DND-41 (cell line): ENCODE data around the gene CLDN10.

Source experiments
- ATAC-seq: fragments of 200-7000 bp; cut with Tn5 transposase; 3 replicates; pipeline ENCODE4 v1.9.1; 2021; ENCODE audit warnings: low read depth; ENCODE audit not compliant: insufficient read depth
- DNase-seq: peaks from one replicate; pipeline ENCODE4 v3.0.0-alpha.2; 2020
- H2AFZ ChIP-seq: 2 replicates; pipeline ENCODE4 v1.6.0; 2012; ENCODE audit warnings: low read depth, low read length
- H3K27ac ChIP-seq: 2 replicates; pipeline ENCODE4 v1.5.1; 2012; ENCODE audit warnings: low read length, inconsistent platforms
- H3K27me3 ChIP-seq: fragments of 200-600 bp; sonication (generic); 2 replicates; pipeline ENCODE4 v1.6.0; 2012; ENCODE audit warnings: low read length, mild to moderate bottlenecking, inconsistent platforms; ENCODE audit not compliant: insufficient read depth, poor library complexity
- H3K36me3 ChIP-seq: 2 replicates; pipeline ENCODE4 v1.5.1; 2012; ENCODE audit warnings: low read length, inconsistent platforms; ENCODE audit not compliant: insufficient read depth
- H3K4me1 ChIP-seq: 2 replicates; pipeline ENCODE4 v1.5.1; 2012; ENCODE audit warnings: mild to moderate bottlenecking, low read length; ENCODE audit not compliant: insufficient read depth
- H3K4me2 ChIP-seq: 2 replicates; pipeline ENCODE4 v1.6.0; 2012; ENCODE audit warnings: mild to moderate bottlenecking, moderate library complexity, low read length, inconsistent platforms; ENCODE audit not compliant: insufficient read depth
- H3K4me3 ChIP-seq, 2 experiments: fragments of 200-600 bp in 1 of 2; shearing (Covaris generic) in 1 of 2; 2 replicates each; pipeline ENCODE4 v1.5.1; 2012 to 2016; ENCODE audit warnings: inconsistent platforms in 2 of 2, low read length in 2 of 2, mild to moderate bottlenecking in 2 of 2, low read depth in 1 of 2, moderate library complexity in 1 of 2
- H3K79me2 ChIP-seq: 2 replicates; pipeline ENCODE4 v1.6.0; 2012; ENCODE audit warnings: low read length, inconsistent platforms; ENCODE audit not compliant: insufficient read depth
- H3K9ac ChIP-seq: 2 replicates; pipeline ENCODE4 v1.6.0; 2012; ENCODE audit warnings: low read depth, mild to moderate bottlenecking, inconsistent platforms, low read length, moderate library complexity
- H3K9me3 ChIP-seq: 2 replicates; pipeline ENCODE4 v1.5.1; 2012; ENCODE audit warnings: low read length, moderate library complexity, mild to moderate bottlenecking, inconsistent platforms; ENCODE audit not compliant: insufficient read depth, severe bottlenecking
- H4K20me1 ChIP-seq: 2 replicates; pipeline ENCODE4 v1.6.0; 2012; ENCODE audit warnings: low read length; ENCODE audit not compliant: insufficient read depth
- CTCF ChIP-seq: IDR thresholded peaks from 2 replicates; pipeline ENCODE4 v1.5.1; 2012; ENCODE audit warnings: borderline replicate concordance, low read length, moderate library complexity, mild to moderate bottlenecking; ENCODE audit not compliant: poor library complexity, severe bottlenecking; ENCODE audit errors: extremely low read depth
- EZH2 ChIP-seq: IDR thresholded peaks from 3 replicates; pipeline ENCODE4 v1.6.1; 2012; ENCODE audit warnings: borderline replicate concordance, low read depth, mild to moderate bottlenecking, moderate library complexity, low read length, inconsistent platforms; ENCODE audit not compliant: severe bottlenecking

The CLDN10 gene

GRCh38 chr13:95505986-95506385, 46.5 kb upstream of the CLDN10 start:
- no peaks in the 10 kb centered on the region for H3K4me1 ChIP-seq
- TF ChIP-seq CTCF (no peak), EZH2 (no peak)
- H3K4me3 ChIP-seq: no peak overlapping the region
- peaks cover 3% of the 10 kb centered on the region for H3K9me3 ChIP-seq
- no peaks in the 10 kb centered on the region for H3K27me3 ChIP-seq
- H3K36me3 ChIP-seq: no peaks in the 10 kb centered on the region
- H3K27ac ChIP-seq: no peak overlapping the region
- H3K79me2 ChIP-seq: no peaks in the 10 kb centered on the region
- H3K9ac ChIP-seq: no peak overlapping the region
- DNase-seq (no peak), ATAC-seq (no peak)
- H4K20me1 ChIP-seq: no peaks in the 10 kb centered on the region
- H2AFZ ChIP-seq: no peak overlapping the region
- H3K4me2 ChIP-seq: no peak overlapping the region

GRCh38 chr13:95507991-95508390, 44.5 kb upstream of the CLDN10 start:
- no peak for TF ChIP-seq CTCF

GRCh38 chr13:95508996-95509395, 43.5 kb upstream of the CLDN10 start:
- no peak overlapping the region for H3K27ac ChIP-seq
- H3K36me3 ChIP-seq: no peaks in the 10 kb centered on the region
- no peaks in the 10 kb centered on the region for H3K79me2 ChIP-seq
- no peaks in the 10 kb centered on the region for H3K27me3 ChIP-seq
- H3K4me1 ChIP-seq: no peaks in the 10 kb centered on the region
- no peaks in the 10 kb centered on the region for H3K9me3 ChIP-seq
- ATAC-seq (no peak), DNase-seq (no peak)
- H2AFZ ChIP-seq: no peak overlapping the region
- H3K4me2 ChIP-seq: no peak overlapping the region
- H3K9ac ChIP-seq: no peak overlapping the region
- no peak for TF ChIP-seq EZH2
- no peak for TF ChIP-seq CTCF
- H4K20me1 ChIP-seq: no peaks in the 10 kb centered on the region
- H3K4me3 ChIP-seq: no peak overlapping the region

More at GRCh38 chr13:95507991-95508390, 44.5 kb upstream of the CLDN10 start:
- Histone ChIP-seq H3K9ac (no peak overlapping the region), H3K4me2 (no peak overlapping the region), H3K4me1 (no peaks in the 10 kb centered on the region), H3K27ac (no peak overlapping the region), H3K9me3 (no peaks in the 10 kb centered on the region), H3K4me3 (no peak overlapping the region), H3K79me2 (no peaks in the 10 kb centered on the region), H3K36me3 (no peaks in the 10 kb centered on the region), H2AFZ (no peak overlapping the region), H4K20me1 (no peaks in the 10 kb centered on the region), H3K27me3 (no peaks in the 10 kb centered on the region)
- ATAC-seq: no peak
- DNase-seq: no peak

GRCh38 chr13:95509521-95510310, 42.8 kb upstream of the CLDN10 start:
- DNase-seq (no peak), ATAC-seq (no peak)
- H3K27me3 ChIP-seq: no peaks in the 10 kb centered on the region
- H3K9me3 ChIP-seq: no peaks in the 10 kb centered on the region
- TF ChIP-seq EZH2 (no peak), CTCF (no peak)
- H3K27ac ChIP-seq: no peak overlapping the region
- H3K4me1 ChIP-seq: no peaks in the 10 kb centered on the region
- no peaks in the 10 kb centered on the region for H3K36me3 ChIP-seq
- no peak overlapping the region for H3K4me2 ChIP-seq
- no peak overlapping the region for H2AFZ ChIP-seq
- no peaks in the 10 kb centered on the region for H3K79me2 ChIP-seq
- no peaks in the 10 kb centered on the region for H4K20me1 ChIP-seq
- no peak overlapping the region for H3K4me3 ChIP-seq
- no peak overlapping the region for H3K9ac ChIP-seq
